Right renal cortex interstitium (tissue), 3 donors: ENCODE data around the gene USH1C. TPM values are rescaled to one million over a fixed set of nuclear protein-coding genes. Genes with fewer than 3 reads are reported as not detected.

Experiments used
- DNase-seq, 3 donors: peaks; one replicate each; pipeline ENCODE4 v3.0.0-alpha.2; 2013; ENCODE audit warnings: low read depth in 3 of 3, low spot score in 2 of 3
- polyA plus RNA-seq, 3 donors: library from polyadenylated mRNA; unstranded; fragments of 120-200 nt; gene quantifications; one replicate each; pipeline ENCODE4 v1.2.1, GENCODE V29; 2013; ENCODE audit not compliant: insufficient read length in 3 of 3

Gene USH1C
- 10 to 100 TPM; 54.8 to 65.4 (median 64.8) TPM for polyA plus RNA-seq

GRCh38 chr11:17544181-17544622 is at the start of gene USH1C:
Gene USH1C, minus strand, starts transcription at chr11:17544416. Its CDS starts 109 bp downstream, at chr11:17544307.
- DNase-seq = no peak

DNA sequence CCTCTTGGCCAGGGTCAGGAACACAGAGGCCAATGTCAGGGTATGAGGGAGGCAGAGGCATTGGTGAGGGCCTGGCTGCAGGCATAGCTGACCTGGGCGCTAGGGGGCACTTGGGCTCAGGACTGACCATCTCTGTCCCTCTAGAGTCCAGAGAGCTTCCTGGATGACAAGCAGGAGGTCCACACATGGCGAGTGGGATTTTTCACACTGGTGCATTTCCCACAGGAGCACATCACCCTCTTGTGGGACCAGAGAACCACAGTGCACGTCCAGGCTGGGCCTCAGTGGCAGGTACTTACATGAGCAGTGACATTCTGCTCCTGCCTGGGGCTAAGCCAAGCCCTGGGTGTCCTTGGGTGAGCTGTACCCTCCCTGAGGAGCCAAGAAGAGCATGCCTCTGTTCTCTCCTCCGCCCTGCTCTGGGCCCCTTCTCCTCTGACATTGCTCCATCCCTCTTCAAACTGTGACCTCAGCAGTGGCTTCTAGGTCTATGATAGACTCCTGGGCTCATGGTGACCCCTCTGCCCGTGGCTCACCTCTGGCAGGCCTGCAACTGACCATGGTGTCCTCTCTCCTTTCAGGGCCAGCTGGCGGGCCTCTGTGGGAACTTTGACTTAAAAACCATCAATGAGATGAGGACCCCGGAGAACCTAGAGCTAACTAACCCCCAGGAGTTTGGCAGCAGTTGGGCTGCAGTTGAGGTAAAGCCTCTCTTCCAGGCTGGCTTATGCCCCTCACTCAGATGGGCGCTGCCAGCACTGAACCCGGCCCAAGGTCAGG is 49.4 kb upstream of the USH1C start:
- no peak for DNase-seq

DNA sequence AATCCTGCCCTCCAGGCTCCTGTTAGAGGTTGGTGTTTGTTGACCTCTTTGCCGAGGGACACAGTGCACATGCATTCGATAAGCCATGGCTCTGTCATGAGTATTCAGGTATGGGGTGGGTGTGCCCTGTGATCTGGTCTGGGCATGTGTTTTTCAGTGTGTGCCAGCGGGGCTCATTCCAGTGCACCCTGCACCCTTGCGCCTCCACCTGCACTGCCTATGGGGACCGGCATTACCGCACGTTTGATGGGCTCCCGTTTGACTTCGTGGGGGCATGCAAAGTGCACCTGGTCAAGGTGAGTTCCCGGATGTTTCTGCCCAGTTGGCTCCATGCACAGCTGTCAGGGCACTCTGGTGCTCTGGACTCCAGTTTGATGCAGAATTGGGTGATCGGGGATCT is 47.1 kb upstream of the USH1C start:
- no peak for DNase-seq

- DNase-seq = no peak
These were observed 46.2 kb upstream of the USH1C start for GRCh38 chr11:17590463-17590862.

DNA sequence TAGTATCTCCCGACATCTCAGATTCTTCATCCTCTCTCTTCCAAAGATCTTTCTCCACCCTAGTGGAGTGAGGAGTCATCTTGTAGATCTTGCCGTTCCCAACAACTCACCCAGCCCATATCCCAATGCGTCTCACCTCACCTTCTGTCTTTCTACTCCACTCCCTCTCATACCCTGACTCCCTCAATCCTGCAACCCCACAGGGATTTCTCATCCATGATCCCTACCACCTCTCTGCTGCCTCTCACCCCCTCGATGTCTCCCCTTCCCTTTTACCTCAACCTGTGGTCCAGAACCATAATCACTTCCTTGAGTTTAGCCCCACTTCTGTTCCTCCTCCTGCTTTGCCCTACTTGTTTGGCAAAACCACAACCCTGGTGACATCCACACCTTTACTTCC is 44.5 kb upstream of the USH1C start:
- no peak for DNase-seq

DNA sequence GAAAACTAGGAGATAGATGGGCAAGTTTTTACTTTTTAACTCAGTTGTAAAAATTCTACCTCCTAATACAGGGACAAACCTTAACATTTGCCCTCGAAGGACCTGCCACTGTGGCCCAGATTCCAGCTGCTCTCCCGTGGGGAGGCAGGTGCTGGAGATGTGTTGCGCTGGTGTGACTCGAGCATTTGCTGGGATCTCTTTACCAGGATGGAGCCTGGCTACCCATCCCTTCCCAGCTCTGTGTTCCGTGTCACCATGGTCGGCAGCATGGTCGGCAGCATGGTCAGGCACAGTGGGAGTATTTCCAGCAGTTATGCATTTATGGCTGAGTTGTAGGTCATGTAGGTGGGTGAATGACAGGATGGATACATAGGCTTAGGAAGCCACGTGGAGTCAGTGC is 44.0 kb upstream of the USH1C start:
- no peak for DNase-seq

DNA sequence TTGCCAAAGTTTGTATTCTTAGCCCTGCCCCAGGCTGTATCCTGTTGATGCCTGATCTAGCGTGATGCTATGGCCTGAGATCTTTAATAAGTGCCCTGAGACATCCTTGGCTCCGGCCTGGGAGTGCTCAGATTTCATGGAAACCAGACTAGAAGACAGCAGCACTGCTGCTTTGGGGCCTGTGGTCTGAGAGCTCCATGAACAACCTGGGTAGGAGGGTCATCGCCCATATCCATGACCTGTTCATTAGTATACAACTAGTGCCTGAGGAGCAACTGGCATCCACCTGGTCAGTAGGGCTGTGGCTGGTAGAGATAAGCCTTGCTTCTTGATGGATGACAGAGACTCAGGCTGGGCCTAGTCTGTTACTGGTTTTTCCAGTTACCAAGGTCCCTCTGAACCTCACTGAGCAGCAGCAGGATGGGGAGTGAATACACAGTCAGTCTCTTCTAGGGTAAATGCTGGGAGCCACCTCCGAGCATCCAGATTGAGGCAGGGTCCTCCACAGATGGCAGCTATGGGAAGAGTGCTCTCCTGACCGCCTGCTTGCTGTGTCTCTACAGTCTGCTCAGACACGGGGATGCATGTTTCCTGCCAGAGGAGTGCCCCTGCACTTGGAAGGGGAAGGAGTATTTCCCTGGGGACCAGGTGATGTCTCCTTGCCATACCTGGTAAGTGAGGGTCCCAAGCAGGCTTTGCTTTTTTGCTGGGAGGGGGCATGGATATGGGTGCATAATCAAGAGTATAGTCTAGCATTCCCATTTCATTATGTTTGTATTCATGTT is 41.9 kb upstream of the USH1C start:
- DNase-seq = no peak

GRCh38 chr11:17581732-17582053 is 37.5 kb upstream of the USH1C start:
- no peak for DNase-seq

- DNase-seq = no peak
These were observed 37.0 kb upstream of the USH1C start for GRCh38 chr11:17581036-17581731.

DNA sequence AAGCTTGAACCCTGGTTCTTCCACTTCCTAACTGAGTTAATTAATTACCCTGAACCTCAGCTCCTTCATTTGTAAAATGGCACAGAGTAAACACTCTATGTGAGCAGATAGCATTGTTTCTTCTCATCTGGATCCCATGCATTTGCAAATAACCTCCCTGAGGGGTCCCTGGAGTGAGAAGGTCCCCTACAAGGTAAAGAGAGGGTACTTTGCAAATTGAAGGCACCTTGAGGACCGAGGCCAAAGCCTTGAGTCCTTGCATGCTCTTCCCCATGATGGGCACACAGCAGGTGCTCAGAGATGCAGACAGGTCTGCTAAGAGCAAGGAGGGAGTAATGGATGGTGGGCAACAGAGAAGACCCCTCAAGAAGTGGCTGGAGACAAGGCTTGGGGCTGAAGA is 36.1 kb upstream of the USH1C start:
- DNase-seq = no peak

DNA sequence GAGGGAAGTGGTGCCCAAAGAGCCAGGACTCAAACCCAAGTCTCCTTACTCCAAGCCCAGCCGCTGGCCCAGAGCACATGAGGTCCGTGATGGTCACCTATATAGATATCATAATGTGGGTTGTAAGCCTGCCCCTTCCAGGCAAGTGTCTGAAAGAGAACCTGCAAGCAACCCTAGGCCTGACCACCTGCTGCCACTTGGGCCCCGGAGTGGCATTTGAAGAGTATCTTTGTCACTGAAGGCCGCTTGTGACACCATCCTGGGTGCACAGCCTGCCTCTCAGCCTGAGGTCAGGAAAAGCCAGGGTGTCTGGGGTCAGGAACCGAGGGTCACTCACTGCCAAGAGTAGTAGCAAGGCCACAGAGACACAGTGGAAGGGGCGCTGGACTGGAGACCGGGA is 35.2 kb upstream of the USH1C start:
- no peak for DNase-seq

DNA sequence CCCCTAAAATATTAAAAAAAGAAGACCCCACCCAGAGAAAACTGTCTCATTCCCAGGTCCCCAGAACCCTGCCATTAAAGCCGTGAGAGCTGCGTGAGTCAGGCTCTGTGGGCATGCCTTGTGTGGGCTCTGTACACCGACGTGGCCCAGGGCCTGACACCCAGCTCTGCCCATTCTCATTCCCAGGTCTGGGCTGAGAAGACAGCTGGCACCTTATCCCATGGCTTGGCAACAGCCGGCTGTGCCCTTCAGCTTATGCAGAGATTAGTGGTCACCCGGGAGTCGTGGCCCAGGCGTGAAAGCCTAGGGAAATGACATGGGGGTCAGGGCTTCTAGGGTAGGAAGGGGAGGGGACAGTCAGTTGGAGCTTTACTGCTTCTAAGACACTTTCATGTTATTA is 34.7 kb upstream of the USH1C start:
- no peak for DNase-seq

- no peak for DNase-seq
These were observed 34.1 kb upstream of the USH1C start for GRCh38 chr11:17578296-17578695.

DNA sequence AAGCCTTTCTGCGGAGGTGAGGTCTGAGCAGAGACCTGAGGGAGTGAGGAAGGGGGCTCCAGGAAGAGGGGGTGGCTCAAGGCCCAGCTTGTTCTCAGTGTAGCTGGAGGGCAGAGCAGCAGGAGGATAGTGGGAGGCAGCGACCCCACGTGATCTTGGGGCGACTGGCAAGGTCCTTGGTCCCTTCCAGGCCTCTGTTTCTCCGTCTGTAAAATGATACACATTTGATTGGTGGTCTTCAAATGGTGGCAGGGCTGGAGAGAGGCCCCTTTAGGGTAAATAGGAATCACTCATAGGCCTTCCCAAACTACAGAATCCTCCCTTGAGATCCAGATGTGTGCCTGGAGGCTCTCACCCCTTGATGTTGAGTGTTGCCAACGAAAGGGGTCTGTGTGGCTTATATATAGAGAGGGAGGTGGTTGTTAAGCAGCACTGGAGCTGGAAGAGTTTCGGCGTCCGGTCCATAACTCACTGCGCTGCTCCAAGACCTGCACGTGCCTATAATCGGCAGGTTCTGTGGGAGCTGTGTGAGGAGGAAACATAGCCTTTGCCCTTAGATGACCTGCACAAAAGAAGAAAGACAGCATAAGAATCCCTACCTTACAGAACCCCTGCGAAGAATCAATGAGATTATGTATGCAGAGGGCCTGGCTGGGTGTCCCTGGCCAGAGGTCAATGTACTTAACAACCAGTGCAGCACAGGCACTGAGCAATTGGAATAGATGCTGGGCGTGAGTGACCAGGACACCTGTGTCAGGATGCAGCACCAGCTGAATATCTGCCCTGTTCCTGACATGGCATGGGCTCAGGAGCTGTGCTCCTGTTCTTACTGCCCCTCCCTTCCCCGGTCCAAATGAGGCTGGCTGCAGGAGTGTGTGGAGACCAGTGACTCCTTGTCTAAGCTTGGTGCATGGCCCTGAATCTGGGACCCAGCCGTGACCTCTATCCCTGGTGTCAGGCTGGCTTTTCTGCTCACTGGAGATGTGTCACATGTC is 31.5 kb upstream of the USH1C start:
- no peak for DNase-seq

- no peak for DNase-seq
These were observed 30.2 kb upstream of the USH1C start for GRCh38 chr11:17574141-17575091.

GRCh38 chr11:17573526-17573925 is 29.3 kb upstream of the USH1C start:
- no peak for DNase-seq

GRCh38 chr11:17572791-17573460 is 28.7 kb upstream of the USH1C start:
- DNase-seq = no peak

DNA sequence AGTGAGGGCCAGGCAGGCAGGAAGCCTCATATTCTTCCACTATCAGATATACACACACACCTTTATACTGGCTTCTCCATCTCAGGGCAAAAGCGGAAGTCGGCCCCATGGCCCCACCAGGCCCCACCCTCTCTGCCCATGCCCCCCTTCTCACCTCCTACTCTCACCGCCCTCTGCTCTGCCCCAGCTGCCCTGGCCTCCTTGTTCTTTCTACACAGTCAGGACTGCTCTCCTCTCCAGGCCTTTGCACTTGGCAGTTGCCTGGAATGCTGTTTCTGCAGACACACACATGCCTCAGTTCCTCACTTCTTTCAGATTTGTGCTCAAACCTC is 28.1 kb upstream of the USH1C start:
- DNase-seq = no peak
